ENCODE measurements around the gene PHYH.

The PHYH gene

DNA sequence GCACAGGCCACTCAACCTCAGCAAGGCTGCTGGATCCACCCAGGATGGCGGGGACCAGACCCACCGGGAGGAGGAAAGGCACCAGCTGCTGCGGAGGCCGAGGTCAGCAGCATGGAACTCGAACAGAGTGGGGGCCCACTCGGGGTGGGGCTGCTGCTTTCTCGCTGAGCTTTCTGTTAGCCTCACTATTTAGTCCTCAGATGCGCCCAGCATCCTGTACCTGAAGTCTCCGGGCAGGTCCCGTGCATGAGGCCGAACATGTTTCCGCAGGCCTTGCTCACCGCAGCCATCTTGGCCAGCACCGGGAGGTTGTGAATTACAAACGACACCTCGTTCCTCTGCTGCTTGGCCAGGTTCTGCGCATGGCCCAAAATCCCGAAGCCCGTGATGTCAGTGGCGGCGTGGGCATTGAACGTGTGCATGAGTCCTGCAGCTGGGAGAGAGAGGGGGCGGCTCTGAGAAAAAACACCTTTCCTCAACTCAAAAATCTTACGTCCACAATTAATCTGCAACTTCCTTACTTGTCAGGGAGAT is 22.8 kb upstream of the PHYH start:
- no peak for DNase-seq (ENCODE audit: low spot score)
- in situ Hi-C loops (cut with MboI; ENCODE audit: low sequenced_read_pairs, unreplicated experiment) = no loop called here

DNA sequence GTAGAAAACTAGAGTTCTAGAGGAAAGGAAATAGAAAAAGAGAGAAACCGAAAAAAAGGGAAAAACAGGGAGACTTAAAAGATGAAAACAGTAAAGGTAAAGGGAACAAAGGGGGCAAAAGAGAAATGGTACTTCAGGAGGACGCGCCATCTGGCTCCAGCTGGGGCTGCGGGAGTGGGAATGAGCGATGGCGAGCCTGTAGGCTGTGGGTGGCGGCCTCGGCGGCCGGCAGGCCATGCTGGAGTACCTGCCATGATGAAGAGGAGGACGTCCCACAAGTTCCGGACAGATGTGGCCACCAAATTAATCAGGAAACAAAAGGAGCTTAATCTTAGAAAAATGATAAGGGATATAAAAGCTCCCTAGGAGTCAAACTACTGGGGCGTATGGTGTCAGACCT is 21.7 kb upstream of the PHYH start:
- DNase-seq (ENCODE audit: low spot score) = no peak

More for the DNA sequence above, 22.8 kb upstream of the PHYH start:
- TF ChIP-seq, protein P1, sequence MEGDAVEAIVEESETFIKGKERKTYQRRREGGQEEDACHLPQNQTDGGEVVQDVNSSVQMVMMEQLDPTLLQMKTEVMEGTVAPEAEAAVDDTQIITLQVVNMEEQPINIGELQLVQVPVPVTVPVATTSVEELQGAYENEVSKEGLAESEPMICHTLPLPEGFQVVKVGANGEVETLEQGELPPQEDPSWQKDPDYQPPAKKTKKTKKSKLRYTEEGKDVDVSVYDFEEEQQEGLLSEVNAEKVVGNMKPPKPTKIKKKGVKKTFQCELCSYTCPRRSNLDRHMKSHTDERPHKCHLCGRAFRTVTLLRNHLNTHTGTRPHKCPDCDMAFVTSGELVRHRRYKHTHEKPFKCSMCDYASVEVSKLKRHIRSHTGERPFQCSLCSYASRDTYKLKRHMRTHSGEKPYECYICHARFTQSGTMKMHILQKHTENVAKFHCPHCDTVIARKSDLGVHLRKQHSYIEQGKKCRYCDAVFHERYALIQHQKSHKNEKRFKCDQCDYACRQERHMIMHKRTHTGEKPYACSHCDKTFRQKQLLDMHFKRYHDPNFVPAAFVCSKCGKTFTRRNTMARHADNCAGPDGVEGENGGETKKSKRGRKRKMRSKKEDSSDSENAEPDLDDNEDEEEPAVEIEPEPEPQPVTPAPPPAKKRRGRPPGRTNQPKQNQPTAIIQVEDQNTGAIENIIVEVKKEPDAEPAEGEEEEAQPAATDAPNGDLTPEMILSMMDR (IDR thresholded peaks at IDR 0.05; ENCODE audit: borderline replicate concordance, control extremely low read depth, extremely low read depth, insufficient read depth, missing control alignments) = no peak

DNA sequence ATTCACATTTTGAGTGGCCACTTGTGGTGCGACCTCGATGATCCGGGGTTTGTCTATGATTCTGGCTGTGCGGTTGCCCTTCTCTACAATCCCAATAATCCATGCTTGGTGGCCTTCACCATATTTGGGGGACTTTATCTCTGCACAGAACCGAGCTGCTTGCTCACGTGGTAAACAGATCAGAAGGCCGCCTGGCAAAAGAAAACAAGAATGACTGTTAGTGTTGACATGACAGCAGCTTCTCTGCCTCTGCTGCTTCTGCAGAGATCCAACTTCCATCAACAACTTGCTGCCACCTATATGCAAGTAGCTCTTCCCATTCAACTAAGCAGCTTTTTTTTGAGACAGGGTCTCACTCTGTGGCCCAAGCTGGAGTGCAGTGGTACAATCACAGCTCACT is 19.3 kb upstream of the PHYH start:
- in situ Hi-C loops (cut with MboI; ENCODE audit: low sequenced_read_pairs, unreplicated experiment) = no loop called here
- DNase-seq (ENCODE audit: low spot score) = no peak
- TF ChIP-seq, protein P1 (IDR thresholded peaks at IDR 0.05; ENCODE audit: borderline replicate concordance, control extremely low read depth, extremely low read depth, insufficient read depth, missing control alignments) = no peak

More for the DNA sequence above, 21.7 kb upstream of the PHYH start:
- in situ Hi-C loops (cut with MboI; ENCODE audit: low sequenced_read_pairs, unreplicated experiment) = no loop called here
- TF ChIP-seq, protein P1 (IDR thresholded peaks at IDR 0.05; ENCODE audit: borderline replicate concordance, control extremely low read depth, extremely low read depth, insufficient read depth, missing control alignments) = no peak

DNA sequence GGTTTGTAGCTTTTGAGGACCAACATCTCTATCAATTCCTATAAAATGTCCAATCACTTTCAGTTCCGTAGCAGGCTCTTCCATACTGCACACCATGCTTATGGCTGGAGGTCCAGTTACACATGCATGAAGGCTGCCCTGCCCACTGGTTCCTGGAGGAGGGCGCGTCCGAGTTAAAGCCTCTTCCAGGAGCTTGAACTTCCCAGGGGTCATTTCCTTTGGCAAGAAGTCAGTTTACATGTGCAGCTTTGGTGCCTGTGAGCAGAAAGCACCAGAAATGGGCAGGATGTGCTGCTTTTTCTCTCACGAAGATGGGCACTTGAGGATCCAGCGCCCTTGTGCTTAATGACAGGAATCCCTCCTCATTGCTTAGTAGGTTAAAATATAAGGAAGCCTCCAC is 17.6 kb upstream of the PHYH start:
- no peak for DNase-seq (ENCODE audit: low spot score)
- in situ Hi-C loops (cut with MboI; ENCODE audit: low sequenced_read_pairs, unreplicated experiment) = no loop called here
- TF ChIP-seq, protein P1 (IDR thresholded peaks at IDR 0.05; ENCODE audit: borderline replicate concordance, control extremely low read depth, extremely low read depth, insufficient read depth, missing control alignments) = no peak

DNA sequence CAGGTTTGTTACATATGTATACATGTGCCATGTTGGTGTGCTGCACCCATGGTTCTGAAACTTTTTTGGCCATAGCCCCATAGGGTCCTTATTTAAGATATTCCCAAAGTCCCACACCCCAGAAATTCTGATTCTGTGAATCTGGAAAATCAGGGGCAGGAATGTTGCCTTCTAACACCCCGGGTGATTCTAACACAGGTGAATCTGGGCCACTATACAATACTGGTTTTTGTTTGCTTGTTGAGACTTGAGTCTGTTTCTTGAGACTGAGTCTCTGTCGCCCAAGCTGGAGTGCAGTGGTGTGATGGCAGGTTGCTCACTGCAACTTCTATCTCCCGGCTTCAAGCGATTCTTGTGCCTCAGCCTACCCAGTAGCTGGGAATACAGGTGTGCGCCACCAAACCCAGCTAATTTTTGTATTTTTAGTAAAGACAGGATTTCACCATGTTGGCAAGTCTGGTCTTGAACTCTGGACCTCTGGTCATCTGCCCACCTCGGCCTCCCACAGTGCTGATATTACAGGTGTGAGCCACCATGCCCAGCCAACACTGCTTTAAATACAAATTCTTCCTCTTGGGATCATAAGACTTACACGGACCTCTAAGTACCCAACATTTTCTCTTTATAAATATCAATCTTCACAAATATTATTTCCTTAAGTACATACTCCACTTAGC is 16.9 kb upstream of the PHYH start:
- TF ChIP-seq, protein P1 (IDR thresholded peaks at IDR 0.05; ENCODE audit: borderline replicate concordance, control extremely low read depth, extremely low read depth, insufficient read depth, missing control alignments) = no peak
- in situ Hi-C loops (cut with MboI; ENCODE audit: low sequenced_read_pairs, unreplicated experiment) = no loop called here
- DNase-seq (ENCODE audit: low spot score) = no peak

DNA sequence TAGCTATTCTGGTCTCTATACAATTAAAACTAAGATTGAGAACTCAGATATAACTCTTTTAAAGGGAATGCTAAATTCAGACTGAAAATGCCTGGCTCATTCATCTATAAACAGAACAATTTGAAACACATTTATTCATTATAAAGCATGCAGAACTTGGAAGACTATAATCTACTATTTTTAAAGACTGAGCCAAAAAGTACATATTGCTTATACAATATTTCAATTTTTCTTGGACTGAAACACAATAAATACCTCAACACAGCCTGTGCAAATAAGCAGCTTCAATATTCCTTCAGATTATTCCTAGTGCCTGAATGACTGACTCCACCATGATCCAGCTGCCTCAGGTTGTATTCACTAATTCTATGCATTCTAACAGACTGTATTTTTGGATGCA is 15.5 kb upstream of the PHYH start:
- in situ Hi-C loops (cut with MboI; ENCODE audit: low sequenced_read_pairs, unreplicated experiment) = no loop called here
- TF ChIP-seq, protein P1 (IDR thresholded peaks at IDR 0.05; ENCODE audit: borderline replicate concordance, control extremely low read depth, extremely low read depth, insufficient read depth, missing control alignments) = no peak
- no peak for DNase-seq (ENCODE audit: low spot score)

All from GM13976 (cell line).